ACHN (cell line): ENCODE data around the gene GSX1.

Experiments
- DNase-seq: peaks from one replicate; pipeline ENCODE4 v3.0.0-alpha.2; 2015
- in situ Hi-C: cut with HindIII; loops from 2 replicates; pipeline ENCODE4 v1.10.0; 2017; ENCODE audit warnings: low sequenced_read_pairs, low pct_ligation_motif_present, low pct_unique_long_range_greater_than_20kb

The GSX1 gene

DNA sequence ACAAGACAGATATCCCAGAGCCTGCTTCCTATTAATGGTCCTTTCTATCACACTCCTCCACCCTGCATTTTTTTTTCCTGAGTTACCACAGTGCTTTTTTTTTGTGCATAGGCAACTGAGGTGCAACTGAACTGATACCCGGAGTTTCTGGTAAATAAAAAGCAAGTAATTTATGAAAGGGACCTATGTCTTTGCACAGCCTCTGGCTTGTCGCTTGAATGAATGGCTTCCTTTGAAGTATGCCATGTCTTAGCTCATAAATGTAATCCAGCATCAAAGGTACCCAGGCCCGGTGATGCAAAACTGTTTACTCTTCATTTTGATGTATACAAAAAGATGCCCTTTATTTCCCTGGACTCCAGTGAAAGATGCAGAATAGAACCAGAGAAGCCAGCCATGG, 31.8 kb downstream of the GSX1 start:
- in situ Hi-C loops: no loop called here
- DNase-seq: no peak

DNA sequence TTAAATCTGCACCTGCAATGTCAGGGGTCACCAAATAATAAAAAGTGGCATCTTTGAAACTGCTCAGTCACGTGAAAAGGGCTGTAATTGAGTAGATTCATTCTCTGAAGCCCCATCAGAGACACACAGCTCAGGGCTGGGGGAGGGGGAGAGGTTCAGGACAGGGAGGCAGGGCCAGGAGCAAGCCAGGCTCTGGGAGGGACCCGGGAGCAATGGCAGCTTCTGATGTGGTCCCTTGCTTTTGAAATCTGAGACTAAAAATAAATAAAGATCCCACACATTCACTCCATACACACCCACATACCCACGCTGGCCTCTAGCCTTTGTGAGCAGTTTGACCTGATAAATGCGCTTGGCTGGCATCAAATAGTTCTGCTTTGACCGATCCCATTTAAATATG, 32.8 kb downstream of the GSX1 start:
- DNase-seq: no peak
- in situ Hi-C loops: no loop called here

DNA sequence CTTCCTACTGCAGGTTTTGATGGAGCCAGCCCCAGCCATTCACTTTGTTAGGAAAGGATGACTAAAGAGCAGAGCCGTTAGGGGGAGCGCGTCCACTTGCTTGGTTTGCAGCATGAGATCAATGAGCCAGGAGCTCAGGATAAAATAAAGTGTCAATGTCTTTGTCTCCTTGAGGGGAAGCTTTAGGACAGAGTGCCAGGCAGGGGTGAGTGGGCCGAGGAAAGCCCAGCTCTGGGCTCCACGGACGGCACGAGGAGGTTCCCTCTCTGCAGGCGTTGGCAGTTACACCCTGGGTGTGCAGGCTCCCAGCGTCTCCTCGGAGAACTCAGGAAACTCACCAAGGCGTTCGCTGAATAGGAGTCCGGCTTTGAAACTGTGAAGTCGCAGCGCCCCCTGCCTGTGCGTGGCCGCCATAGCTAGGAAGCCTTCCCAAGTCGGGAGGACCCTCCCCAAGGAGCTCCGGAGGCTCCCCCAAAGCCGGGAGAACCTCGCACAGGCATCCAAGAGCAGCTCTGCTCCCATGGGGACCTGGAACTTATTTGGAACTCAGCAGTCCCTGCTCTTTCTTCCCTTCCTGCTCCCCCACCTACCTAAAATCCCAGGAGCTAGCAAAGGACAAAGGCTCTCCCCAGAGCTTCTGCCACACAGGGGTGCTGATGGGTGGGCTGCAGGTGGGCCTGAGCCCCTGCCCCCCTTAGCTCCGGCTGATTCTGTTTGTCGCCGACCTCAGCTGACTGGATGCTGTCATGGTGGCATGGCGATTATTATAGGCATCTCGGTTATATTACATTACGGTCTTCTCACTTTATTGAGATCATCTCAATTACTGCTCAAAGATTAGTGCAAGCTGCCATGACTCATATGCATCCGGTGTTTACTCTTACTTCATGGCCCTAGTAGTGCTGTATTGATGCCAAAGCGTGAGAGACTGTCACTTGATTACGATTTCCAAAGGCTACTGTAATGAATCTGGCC, 34.4 kb downstream of the GSX1 start:
- DNase-seq: peak; percentile 81
- in situ Hi-C loops: no loop called here

DNA sequence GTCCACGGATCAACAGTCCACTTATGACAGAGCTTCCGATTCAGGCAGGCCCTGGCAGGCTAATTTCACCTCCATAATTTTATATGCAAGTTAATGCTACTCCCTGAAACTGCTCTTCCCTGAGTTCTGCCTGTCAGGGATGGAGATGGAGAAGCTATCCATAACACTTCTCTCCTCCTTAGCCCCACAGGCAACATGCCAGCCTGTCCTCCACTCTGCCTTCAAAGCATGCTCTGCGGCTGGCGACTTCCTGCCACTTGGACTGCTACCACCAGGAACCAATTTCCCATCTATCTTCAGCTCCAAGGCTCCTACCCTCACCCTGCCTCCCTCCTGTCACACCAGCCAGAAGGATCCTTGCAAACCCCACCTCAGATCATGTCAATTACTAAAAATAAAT, 35.4 kb downstream of the GSX1 start:
- in situ Hi-C loops: no loop called here
- no peak for DNase-seq

DNA sequence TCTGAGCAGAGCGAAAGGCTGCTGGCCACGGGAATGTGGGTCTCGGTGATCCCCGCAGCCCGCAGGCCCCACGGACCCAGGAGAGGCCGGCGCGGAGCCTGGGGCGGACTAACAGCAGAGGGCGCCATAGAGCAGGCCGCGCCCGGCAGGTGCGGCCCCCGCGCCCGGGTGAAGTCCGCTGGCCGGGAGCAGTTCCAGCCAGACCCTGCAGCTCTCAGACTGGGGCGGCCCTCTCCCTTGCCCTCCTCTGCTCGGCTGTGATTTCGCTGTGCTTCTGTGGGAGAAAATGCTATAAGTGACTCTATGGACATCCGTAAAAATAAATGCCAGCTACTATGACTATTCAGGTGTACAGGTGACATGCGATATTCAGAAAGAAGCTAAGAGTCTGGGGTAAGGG, 37.7 kb downstream of the GSX1 start:
- in situ Hi-C loops: no loop called here
- DNase-seq: peak; percentile 43

DNA sequence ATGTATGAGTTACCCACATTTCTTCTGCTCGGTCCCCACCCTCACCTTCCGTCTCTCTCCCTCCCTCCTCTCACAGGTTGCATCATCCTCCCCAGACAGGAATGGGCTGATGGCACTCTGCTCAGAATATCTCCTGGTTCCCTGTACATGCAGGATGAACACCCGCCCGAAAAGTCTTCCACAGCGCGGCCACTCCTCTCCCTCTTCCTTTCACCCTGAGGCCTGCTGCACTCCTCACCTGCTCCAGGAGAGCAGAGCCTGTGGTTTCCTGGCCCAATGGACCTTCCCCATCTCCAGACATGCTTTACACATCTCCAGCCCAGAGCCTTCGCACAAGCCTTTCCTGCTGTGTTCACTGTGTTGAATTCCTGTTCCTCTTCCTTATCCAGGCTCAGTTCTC, 40.9 kb downstream of the GSX1 start:
- DNase-seq: no peak
- in situ Hi-C loops: no loop called here

DNA sequence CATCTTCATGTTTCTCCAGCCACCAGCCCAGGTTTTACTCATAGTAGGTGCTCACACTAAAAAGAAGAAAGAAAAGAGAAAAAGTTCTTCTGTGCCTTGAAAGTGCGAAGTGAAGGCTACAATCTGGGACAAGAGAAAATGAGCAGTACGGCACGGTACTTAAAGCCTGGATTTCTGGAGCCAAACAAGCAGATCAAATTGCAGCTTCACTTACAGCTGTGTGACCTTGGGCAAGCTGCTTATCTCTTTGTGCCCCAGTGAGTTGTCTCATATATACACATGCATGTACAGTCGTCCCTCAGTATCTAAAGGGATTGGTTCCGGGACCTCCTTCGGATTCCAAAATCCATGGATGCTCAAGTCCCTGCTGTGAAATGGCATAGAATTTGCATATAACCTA, 41.8 kb downstream of the GSX1 start:
- DNase-seq: no peak
- in situ Hi-C loops: no loop called here

DNA sequence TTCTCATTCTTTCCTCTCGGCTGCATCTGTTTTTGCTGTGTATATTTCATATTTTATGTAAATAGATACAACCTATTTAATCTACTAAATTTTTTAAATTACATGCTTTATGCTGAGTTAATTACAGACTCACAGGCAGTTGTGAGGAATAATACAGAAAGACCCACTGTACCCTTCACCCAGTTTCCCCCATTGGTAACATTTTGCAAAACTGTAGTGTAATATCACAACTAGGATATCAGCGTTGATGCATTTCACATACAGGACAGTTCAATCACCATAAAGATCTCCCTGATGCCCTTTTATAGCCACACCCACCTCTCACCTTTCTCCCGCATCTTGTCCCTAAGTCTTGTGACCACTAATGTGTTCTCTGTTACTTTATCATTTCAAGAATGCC, 43.5 kb downstream of the GSX1 start:
- in situ Hi-C loops: no loop called here
- no peak for DNase-seq

DNA sequence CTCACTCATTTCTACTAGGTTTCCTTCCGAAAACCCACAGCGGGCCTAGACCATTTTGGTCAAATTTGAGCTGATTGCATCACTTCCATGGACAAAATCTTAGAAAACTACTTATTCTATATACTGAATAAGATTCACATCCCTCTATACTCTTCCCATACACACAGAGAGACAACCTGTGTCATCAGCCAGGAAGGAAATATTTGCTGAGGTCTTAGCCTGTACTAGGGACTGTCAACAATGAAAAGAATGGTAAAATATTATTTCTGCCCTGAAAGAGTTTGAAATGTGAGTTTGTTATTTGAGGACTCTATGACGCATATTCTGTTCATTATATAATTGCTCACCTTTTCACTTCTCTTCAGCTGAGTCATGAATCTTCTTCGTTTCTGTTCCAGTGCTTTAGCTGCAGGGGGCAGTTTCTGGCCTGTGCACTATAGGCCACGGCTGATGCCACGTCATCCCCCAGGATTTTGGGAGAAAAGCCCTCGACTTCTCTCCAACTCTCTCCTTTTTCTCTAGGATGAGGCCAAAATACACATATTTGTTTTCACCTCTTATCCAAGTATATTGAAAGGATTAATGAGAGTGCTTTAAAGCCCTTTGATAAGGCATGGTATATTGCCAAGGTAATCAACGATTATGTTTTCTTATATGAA, 47.7 kb downstream of the GSX1 start:
- in situ Hi-C loops: no loop called here
- peak; percentile 1 for DNase-seq

DNA sequence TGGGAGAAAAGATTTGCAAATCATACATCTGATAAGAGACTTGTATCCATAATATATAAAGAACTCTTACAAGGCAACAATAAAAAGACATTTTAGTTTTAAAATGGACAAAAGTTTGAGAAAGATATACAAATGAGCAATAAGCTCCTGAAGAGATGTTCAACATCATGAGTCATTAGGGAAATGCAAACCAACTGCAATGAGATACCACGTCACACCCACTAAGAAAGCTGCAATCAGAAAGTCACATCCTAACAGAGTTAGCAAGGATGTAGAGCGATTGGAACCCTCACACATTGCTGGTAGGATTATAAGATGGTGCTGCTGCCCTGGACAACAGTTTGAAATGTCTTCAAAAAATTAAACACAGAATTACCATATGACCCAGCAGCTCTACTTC, 50.3 kb downstream of the GSX1 start:
- no peak for DNase-seq
- in situ Hi-C loops: no loop called here
